Measurements from ENCODE around the gene USO1. TPM values are rescaled to one million over a fixed set of nuclear protein-coding genes. Genes with fewer than 3 reads are reported as not detected.
"Not testable (repeated sequence)": the region's sequence is repeated elsewhere in the genome, so short reads cannot be mapped to it uniquely, and the experiment has no call there.

The USO1 gene, protein sequence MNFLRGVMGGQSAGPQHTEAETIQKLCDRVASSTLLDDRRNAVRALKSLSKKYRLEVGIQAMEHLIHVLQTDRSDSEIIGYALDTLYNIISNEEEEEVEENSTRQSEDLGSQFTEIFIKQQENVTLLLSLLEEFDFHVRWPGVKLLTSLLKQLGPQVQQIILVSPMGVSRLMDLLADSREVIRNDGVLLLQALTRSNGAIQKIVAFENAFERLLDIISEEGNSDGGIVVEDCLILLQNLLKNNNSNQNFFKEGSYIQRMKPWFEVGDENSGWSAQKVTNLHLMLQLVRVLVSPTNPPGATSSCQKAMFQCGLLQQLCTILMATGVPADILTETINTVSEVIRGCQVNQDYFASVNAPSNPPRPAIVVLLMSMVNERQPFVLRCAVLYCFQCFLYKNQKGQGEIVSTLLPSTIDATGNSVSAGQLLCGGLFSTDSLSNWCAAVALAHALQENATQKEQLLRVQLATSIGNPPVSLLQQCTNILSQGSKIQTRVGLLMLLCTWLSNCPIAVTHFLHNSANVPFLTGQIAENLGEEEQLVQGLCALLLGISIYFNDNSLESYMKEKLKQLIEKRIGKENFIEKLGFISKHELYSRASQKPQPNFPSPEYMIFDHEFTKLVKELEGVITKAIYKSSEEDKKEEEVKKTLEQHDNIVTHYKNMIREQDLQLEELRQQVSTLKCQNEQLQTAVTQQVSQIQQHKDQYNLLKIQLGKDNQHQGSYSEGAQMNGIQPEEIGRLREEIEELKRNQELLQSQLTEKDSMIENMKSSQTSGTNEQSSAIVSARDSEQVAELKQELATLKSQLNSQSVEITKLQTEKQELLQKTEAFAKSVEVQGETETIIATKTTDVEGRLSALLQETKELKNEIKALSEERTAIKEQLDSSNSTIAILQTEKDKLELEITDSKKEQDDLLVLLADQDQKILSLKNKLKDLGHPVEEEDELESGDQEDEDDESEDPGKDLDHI
- total RNA-seq = 44.3 TPM

DNA sequence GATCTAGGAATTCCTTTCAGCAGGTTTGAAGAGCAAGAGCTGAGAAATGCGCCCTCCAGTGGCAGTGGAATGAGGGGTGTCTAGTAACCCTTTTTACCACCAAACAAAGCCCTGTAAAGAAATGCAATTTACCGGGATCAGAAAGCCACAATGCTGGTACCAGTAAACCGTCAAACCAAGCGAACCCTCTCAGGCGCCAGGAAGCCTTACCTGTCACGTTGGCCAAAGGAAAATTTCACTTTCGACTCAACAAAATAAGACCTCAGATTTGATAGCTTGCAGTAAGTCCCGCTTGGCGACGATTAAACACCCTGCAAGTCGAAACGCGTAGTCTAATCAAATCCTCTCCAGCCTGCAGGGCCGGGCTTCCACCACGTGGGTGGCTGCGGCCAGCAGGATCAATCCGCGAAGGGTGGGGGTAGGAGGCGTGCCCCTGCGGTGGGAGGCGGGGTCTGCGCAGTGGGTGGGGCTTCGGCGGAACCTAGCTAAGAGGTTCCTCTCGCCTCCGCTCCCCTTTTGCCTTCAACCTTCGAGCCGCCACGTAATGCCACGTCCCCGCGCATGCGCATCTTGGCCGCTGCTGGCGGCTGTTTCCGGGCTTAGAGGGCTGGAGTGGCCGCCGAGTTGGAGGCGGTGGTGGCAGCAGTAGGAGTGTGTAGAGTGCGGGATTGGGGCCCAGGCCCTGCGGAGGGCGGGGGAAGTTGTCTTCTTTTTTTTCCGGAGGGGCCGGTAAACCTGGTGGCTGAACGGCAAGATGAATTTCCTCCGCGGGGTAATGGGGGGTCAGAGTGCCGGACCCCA lies at the start of gene USO1:
USO1 (plus strand) TSS at position 512 of the 801 bp plus-strand sequence; CDS start at position 755, 243 bp downstream.
- peak; percentile 100 for ATAC-seq

DNA sequence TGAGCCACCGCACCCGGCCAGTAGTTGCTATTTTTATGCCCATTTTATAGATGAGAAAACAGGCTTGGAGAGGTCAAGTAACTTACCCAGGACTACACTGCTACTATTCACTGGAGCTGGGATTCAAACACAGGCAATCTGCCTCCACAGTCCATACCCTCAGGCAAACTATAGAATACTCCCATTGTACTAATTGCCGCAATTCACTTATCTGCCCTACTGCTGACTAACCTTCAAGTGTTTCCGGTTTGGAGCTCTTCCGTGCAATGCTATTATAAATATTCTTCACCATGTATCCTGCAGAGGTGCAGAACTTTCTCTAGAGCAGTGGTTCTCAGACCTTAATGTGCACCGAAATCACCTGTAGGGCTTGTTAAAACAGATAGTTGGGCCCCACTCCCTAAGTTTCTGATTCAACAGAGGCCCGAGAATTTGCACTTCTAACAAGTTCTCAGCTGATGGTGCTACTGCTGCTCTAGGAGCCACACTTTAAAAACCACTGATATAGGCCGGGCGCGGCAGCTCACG lies 49.3 kb upstream of the USO1 start:
- no peak for ATAC-seq

DNA sequence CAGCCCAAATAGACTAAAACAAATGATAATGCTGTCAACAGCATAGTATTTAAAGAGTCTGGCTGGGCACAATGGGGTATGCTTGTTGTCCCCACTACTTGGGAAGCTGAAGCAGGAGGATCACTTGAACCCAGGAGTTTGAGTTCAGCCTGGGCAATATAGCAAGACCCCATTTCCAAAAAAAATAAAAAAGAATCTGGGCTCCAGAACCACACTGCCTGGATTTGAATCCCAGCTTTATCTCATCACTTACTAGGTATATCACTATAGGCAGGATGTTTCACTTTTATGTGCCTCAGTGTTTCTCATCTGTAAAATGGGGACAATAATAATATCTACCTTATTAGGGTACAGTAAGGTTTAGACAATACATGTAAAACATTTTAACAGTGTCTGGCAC lies 45.9 kb upstream of the USO1 start:
- ATAC-seq = no peak

DNA sequence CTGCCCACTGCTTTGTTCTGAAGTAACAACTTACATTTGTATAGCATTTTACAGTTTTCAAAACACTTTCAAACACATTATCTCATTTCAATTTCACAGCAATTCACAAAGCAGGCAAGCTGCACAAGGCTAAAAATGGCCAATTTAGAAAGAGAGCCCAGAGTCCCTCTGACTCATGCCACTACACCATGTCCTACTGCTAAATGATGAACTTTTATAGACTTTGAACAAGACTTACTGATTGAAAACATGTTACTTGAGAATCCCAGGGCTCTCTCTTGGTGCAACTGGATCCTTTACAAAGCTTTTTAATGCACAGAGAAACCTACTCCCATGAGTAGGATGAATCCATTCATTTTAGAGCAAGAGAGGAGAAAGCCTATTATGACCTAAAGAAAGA lies 45.4 kb upstream of the USO1 start:
- ATAC-seq = no peak

DNA sequence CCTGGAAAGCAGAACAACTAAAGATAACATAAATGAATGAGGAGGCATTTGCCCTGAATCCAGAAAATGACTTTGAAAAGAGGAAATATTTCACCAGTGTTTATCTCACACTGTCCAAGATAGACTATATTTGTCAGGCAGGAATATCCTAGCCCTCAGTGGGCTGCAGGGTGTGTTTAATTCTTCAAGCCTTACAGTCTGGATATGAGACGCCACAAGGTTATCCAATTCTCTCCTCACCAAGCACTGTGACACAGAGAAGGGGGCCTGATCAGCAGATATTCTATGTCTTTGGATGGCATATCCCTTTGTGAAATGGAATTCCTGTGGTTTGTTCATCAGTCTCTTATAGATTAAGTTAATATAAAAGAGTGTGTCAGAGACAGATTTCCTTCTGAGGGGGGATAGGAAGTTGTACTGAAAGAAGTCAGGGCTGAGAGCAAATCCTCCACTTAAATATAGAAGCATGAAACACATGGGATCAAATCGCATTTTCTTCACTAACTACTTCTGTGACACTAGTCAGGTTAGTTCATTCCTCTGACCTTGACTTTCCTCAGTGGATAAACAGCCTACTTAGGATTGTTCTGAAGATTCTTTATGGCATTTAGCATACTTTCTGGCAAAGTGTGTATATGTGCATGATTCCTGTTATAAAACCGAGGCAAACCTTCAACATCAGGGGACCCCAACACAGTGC lies 44.4 kb upstream of the USO1 start:
- ATAC-seq = no peak

DNA sequence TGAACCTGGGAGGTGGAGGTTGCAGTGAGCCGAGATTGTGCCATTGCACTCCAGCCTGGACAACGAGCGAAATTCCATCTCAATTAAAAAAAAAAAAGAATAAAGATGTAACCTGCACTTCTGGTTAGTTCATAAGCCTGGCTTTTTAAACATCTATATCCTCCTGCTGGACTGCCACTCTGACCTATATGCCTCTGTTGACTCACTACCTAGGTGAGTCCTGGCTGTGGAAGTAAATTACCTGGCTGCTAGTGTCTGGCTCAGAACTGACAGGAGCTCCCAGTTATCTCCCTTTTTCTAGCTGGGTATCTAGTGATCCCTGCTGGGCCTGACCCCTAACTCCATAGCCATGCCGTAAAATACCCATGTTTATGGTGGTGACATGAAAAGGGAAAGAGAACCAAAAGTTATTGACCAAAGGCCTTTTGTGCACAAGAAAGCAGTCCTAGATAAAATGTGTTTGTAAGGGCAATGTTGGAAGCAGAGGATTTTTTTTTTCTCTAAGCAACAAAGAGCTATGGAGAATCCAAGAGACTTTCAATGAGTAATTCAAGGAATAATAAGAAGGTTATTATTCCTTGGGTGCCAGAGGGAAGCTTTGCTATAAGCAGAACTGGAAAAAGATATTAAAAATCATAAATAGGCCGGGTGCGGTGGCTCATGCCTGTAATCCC lies 40.8 kb upstream of the USO1 start:
- ATAC-seq = peak; percentile 68

DNA sequence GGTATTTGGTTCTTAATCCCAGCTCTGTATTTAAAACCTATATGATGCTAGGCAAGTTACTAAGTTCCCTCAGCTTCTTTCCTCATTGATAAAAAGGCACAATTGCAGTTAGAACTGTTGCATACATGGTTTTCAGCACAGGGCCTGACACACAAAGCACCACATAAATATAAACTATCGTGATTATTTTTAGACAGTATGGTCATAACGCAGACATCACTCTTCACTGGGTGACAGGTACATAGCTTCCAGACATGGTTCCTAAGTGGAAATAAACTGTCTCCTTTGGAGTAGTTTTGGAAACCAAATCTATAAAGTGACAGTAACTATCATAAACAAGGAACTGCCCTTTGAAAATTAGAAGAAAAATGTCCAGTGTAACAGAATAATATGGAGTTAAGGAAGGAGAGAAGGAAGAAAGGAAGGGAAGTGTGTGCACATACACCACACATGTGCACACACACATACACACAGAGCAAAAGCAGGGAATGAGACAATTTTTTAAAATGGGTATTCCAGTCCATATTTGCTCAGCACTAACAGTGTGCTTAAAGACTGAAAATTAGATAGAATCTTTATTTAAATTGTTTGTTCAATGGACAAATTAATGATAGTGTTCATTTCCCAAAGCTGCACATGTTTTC lies 38.7 kb upstream of the USO1 start:
- ATAC-seq = no peak

DNA sequence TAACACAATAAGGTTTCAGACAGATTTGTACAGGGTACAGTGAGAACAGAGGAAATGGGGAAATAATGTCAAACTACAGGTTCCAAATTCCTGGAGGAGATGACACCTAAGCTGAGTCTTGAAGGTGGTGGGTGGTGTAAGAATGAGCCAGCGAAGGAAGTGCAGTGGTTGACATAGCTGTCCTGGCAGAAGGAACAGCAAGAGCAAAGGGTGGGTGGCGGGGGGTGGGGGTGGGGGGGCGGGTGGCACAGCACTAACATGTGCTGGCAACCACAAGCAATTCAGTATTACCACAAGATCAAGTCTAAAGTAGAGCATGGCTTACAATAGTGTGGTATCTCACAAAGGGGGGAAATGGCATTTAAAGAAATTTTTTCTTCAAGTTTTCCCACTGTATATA lies 38.0 kb upstream of the USO1 start:
- ATAC-seq = no peak

DNA sequence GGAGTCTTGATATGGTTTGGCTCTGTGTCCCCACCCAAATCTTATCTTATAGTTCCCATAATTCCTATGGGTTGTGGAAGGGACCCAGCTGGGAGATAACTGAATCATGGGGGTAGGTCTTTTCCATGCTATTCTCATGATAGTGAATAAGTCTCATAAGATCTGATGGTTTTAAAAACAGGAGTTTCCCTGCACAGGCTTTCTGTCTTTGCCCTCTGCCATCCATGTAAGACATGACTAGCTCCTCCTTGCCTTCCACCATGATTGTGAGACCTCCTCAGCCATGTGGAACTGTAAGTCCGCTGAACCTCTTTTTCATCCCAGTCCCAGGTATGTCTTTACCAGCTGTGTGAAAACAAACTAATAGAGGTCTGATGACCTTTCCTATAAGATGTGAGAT lies 37.3 kb upstream of the USO1 start:
- not testable (repeated sequence) for ATAC-seq

DNA sequence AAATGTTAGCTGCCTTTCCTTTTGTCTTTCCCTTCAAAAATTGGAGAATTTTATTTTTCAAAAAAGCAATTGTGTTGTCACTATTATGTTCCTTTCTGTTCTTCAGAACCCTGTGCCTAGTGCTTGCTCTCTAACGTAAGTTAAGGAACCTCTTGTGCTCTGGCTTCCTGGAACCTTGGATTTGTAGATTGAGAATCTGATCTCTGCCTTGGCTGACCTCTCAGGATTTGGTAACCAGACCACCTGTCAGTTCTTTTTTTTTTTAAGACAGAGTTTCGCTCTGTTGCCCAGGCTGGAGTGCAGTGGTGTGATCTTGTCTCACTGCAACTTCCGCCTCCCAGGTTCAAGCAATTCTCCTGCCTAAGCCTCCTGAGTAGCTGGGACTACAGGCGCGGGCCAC lies 32.3 kb upstream of the USO1 start:
- not testable (repeated sequence) for ATAC-seq

DNA sequence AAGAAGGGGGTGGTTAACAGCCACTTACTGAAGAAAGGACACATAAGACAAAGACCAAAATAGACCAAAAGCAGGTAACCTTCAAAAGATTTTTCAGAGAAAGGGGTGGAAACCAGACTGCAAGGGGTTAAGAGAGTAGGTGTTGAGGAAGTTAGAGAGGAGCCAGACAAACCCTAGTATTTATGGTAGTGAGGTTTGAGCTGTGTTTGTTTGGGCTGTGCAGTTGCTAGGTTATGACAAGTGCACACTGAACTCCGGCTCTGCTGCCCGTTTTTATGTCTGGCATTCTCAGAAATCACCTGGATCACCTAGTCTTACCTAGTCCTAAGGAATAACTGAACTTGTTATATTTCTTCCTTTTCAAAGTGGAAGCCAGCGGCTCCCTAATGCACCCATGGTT lies 28.3 kb upstream of the USO1 start:
- peak; percentile 54 for ATAC-seq

DNA sequence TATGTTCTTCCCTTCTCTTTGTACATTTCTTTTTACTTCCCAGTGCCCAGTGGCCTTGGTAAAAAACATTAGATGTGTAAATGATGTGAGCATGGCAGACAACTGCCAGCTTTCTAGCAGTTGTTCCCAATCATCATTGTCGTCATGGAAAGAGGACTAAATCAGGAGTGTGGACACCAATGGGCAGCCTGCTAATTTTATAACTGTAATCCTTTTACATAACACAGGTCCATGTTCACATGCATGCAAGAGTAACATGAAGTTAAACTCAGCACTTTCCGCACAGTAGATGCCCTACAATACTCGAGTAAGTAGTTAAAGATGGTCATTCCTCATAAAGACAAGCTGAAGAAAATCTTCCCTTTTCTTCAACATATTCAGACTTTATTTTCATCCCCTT lies 27.8 kb upstream of the USO1 start:
- no peak for ATAC-seq

DNA sequence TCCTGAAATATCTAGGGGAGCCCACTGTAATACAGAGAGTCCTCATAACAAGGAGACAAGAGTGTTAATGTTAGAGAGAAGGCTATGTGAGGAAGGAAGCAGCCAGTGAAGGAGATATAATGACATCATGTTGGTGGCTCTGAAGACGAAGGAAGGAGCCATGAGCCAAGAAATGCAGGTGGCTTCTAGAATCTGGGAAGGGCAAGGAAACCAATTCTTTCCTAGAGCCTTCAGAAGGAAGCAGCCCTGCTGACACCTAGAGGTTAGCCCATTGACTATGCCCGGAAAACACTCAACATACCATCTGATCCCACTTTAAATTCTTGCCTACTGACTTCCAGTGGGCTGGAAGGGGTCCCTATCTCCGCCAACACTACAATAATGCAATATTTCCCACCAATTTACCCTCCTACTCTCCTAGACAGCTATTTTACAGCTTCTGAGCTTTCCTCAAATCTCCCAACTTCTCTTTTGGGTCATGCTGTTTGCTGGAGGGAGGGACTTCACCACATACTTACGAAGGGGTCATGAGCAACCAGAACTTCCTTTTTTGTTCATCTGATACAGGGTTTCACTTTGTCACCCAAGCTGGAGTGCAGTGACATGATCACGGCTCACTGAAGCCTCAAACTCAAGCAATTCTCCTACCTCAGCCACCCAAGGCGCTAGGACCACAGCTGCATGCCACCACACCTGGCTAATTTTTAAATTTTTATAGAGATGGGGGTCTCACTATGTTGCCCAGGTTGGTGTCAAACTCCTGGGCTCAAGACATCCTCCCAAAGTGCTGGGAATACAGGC lies 26.0 kb upstream of the USO1 start:
- no peak for ATAC-seq

DNA sequence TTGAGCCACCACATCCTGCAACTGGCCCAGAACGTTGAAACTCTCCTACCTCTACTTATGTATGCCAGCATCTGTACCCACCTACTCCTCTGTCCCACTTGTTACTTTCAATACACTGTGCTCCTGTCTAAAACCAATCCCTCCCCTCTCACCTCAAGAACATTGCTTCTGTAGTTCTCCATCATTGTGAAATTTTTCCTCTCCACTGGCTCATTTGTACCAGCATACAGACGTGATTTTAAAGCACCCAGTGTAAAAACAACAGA lies 25.5 kb upstream of the USO1 start:
- no peak for ATAC-seq

DNA sequence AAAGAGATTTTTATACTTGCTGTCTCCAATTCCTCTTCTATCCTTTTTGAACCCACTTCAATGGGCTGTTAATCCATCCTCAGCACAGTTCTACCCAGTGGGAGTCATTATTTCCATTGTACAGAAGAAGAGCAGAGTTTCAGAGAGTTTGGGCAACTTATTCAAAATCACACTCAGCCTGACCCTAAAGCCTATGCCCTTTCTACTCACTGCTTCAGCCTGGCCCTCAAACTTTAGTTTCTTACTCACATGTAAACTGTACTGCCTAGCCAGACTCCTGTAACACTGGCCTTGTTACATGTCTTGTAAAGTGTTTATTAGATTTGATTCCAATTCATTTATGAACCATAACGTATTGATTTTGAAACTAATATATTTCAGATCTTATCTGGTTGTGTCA lies 25.1 kb upstream of the USO1 start:
- ATAC-seq = no peak

DNA sequence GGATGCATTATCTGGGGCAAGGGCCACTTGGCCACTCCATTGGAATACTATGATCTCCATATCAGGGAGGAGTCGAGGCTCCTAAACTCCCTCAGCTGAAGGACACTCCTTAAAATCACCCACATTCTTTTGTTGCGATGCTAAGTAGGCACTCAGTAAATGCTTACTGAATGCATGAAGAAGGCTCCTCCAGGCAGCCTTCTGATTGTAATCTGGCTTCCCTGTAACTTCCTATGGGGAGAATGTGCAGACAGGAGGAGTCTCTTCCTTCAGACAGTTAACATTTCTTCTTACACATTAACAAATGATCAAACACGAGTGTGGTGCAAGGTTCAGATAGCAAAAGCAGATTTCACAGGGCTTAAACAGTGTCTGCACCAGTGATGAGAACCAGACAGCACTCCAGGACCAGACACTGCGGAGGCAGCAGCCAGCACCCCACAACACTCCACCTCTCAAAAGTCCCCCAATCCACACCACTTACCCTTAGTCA lies 21.4 kb upstream of the USO1 start:
- ATAC-seq = no peak

DNA sequence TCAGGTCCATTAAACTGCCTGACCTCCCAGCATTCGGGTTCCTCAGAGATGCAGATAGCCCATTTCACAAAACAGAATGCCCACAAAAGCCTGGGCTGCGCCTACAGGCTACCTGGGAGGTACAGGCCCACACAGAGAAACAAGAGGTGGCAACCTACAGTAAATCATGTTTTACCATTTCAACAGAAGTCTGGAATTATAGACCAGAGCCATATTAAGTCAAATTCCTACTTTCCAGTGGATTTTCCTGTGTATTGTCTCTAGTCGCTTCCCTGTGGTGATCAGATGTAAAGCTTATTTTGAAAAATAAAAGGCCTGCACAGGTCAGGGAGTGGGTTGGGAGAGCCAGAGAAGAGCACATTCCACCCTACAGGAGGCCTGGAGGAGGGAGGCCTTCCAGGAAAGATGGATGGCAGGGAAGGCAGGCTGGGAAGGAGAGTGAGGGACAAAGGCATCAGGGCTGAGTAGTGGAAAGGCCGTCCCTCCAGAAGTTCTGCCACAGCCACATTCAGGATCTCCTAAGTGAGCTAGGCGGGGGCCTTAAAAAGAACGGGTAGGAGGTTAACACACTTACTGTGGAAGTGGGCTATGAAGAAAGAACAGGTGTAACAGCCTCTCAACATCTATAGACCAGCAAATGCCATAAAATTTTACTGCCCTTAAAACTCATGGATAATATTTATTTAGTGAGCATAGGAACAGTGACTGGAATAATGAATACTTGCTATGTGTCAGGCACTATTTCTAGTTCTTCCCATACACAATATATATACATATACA lies 19.0 kb upstream of the USO1 start:
- no peak for ATAC-seq

DNA sequence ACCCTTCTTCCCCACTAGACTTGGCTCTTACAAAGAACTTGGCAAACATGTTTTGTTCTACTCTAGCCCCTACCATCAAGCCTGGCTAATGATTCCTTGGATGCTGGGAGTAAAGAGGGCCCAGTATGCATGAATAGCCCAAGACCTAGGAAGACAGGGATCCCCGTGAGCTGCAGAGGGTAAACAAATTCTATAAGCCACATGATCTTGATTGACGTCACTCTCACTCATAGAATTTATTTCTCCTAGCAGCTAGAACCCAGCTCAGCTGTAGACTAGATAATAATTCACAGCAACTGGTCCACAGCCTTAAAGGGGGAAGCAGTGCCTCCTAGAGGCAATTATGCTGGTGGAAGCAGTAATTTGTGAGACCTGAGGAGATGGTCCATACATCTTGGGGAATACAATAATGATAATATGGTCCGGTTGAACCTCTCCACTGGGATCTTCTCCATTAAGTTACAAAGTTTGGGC lies 16.1 kb upstream of the USO1 start:
- no peak for ATAC-seq

DNA sequence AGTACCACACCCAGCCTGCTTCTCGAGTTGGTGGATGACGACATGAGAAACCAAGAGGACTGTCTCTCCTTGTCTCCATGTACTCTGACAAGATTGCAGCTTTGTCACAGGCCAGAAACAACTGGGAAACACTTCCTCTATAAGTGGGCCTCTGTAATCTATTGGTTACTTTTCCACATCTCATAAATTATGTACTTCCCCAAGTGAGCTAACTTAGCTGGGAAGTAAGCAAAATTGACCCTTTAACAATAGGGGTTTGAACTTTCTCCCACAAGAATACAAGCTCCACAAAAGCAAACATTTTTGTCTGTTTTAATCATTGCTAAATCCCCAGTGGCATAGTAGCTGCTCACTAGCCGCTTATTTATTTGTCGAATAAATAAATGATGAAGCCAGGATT lies 14.1 kb upstream of the USO1 start:
- no peak for ATAC-seq
